ENCODE results near the gene TCF25. TPM values are rescaled to one million over a fixed set of nuclear protein-coding genes. Genes with fewer than 3 reads are reported as not detected.

Gene TCF25
- polyA plus RNA-seq, 1 donor (not counting 4 experiments of a cell fraction or from before 2014, with no cell fraction given) = 103 TPM

- no peaks in the 10 kb centered on the region for H3K36me3 ChIP-seq (ENCODE audit: control insufficient read depth in 2 of 2, extremely low read depth in 1 of 2, insufficient read depth in 2 of 2, low read length in 2 of 2)
- H3K4me1 ChIP-seq (ENCODE audit: control insufficient read depth, extremely low read depth, insufficient read depth, low read length) = peaks cover 5% of the 10 kb centered on the region
- H3K4me3 ChIP-seq (ENCODE audit: control insufficient read depth in 2 of 3, extremely low read depth in 1 of 3, insufficient read depth in 2 of 3, low read depth in 1 of 3, low read length in 3 of 3) = peak within 1 kb of the TSS; percentile 43 to 66 (median 57)
- DNase-seq (ENCODE audit: low read depth, low spot score) (no peak), FAIRE-seq (no peak)
- TF ChIP-seq EZH2 (IDR thresholded peaks at IDR 0.05; ENCODE audit: low read length) (no peak), CTCF (optimal IDR thresholded peaks at IDR 0.05 in 1 of 3, IDR thresholded peaks at IDR 0.05 in 1 of 3, conservative IDR thresholded peaks at IDR 0.05 in 1 of 3; ENCODE audit: extremely low read depth in 1 of 3, insufficient read depth in 2 of 3, low read length in 3 of 3) (no peak)
- peak within 1 kb of the TSS; percentile 4 for H2AFZ ChIP-seq (ENCODE audit: control insufficient read depth, low read length)
- H3K4me2 ChIP-seq (ENCODE audit: control insufficient read depth, extremely low read depth, insufficient read depth, low read depth, low read length) = peak within 1 kb of the TSS; percentile 90
- H3K9me1 ChIP-seq (ENCODE audit: control insufficient read depth, extremely low read depth, insufficient read depth, low read length) = no peaks in the 10 kb centered on the region
- H4K20me1 ChIP-seq (ENCODE audit: control insufficient read depth, extremely low read depth, insufficient read depth, low read length) = no peaks in the 10 kb centered on the region
- no peaks in the 10 kb centered on the region for H3K79me2 ChIP-seq (ENCODE audit: control insufficient read depth, insufficient read depth, low read length)
- no peaks in the 10 kb centered on the region for H3K9me3 ChIP-seq (ENCODE audit: control insufficient read depth, low read depth, low read length)
- H3K27me3 ChIP-seq (ENCODE audit: control insufficient read depth, extremely low read depth, insufficient read depth, low read length) = no peaks in the 10 kb centered on the region
- no peak within 1 kb of the TSS for H3K27ac ChIP-seq (ENCODE audit: control insufficient read depth, insufficient read depth, low read length)
- peak within 1 kb of the TSS; percentile 9 for H3K9ac ChIP-seq (ENCODE audit: control insufficient read depth, extremely low read depth, insufficient read depth, low read length)
- dilution Hi-C loops (cut with MboI; ENCODE audit: extremely low pct_ligation_motif_present, low sequenced_read_pairs) = no loop called here
Measured at GRCh38 chr16:89828199-89828869, 45.1 kb upstream of the TCF25 start, which contains the start of gene SPIRE2. Gene SPIRE2 (plus strand): TSS chr16:89828475. CDS start chr16:89828551, 76 bp downstream.

GRCh38 chr16:89828870-89829629 is 44.3 kb upstream of the TCF25 start:
- H3K27ac ChIP-seq (ENCODE audit: control insufficient read depth, insufficient read depth, low read length) = no peak overlapping the region
- no peak overlapping the region for H3K9ac ChIP-seq (ENCODE audit: control insufficient read depth, extremely low read depth, insufficient read depth, low read length)
- dilution Hi-C loops (cut with MboI; ENCODE audit: extremely low pct_ligation_motif_present, low sequenced_read_pairs) = no loop called here
- no peak overlapping the region for H2AFZ ChIP-seq (ENCODE audit: control insufficient read depth, low read length)
- H3K36me3 ChIP-seq (ENCODE audit: control insufficient read depth in 2 of 2, extremely low read depth in 1 of 2, insufficient read depth in 2 of 2, low read length in 2 of 2) = no peaks in the 10 kb centered on the region
- DNase-seq (ENCODE audit: low read depth, low spot score) (no peak), FAIRE-seq (no peak)
- peak overlapping the region; percentile 38 to 51 (median 49) for H3K4me3 ChIP-seq (ENCODE audit: control insufficient read depth in 2 of 3, extremely low read depth in 1 of 3, insufficient read depth in 2 of 3, low read depth in 1 of 3, low read length in 3 of 3)
- H3K4me1 ChIP-seq (ENCODE audit: control insufficient read depth, extremely low read depth, insufficient read depth, low read length) = peaks cover 5% of the 10 kb centered on the region
- peak overlapping the region; percentile 70 for H3K4me2 ChIP-seq (ENCODE audit: control insufficient read depth, extremely low read depth, insufficient read depth, low read depth, low read length)
- no peaks in the 10 kb centered on the region for H3K9me3 ChIP-seq (ENCODE audit: control insufficient read depth, low read depth, low read length)
- no peaks in the 10 kb centered on the region for H4K20me1 ChIP-seq (ENCODE audit: control insufficient read depth, extremely low read depth, insufficient read depth, low read length)
- no peaks in the 10 kb centered on the region for H3K27me3 ChIP-seq (ENCODE audit: control insufficient read depth, extremely low read depth, insufficient read depth, low read length)
- no peak for TF ChIP-seq EZH2 (IDR thresholded peaks at IDR 0.05; ENCODE audit: low read length)
- TF ChIP-seq CTCF (optimal IDR thresholded peaks at IDR 0.05 in 1 of 3, IDR thresholded peaks at IDR 0.05 in 1 of 3, conservative IDR thresholded peaks at IDR 0.05 in 1 of 3; ENCODE audit: extremely low read depth in 1 of 3, insufficient read depth in 2 of 3, low read length in 3 of 3) = no peak
- H3K79me2 ChIP-seq (ENCODE audit: control insufficient read depth, insufficient read depth, low read length) = no peaks in the 10 kb centered on the region
- H3K9me1 ChIP-seq (ENCODE audit: control insufficient read depth, extremely low read depth, insufficient read depth, low read length) = no peaks in the 10 kb centered on the region
